Activated CD4-positive, alpha-beta memory T cell treated with anti-CD3 and anti-CD28 coated beads for 36 hours (primary cell): ENCODE measurements around the gene MAFF. TPM values are rescaled to one million over a fixed set of nuclear protein-coding genes. Genes with fewer than 3 reads are reported as not detected.
A peak's percentile ranks its signal among the peaks of the same experiment; 100 is the strongest.

ENCODE experiments used
- CTCF ChIA-PET: fragments of 350-600 bp; sonication (Branson Sonifier 250); formaldehyde crosslinking; loops from one replicate; lab custom pipeline; 2021; ENCODE audit warnings: antibody characterized with exemption, inconsistent platforms; lab: Charles Lee
- POLR2A ChIA-PET: fragments of 350-600 bp; sonication (Branson Sonifier 250); formaldehyde crosslinking; loops from one replicate; lab custom pipeline; 2021; ENCODE audit warnings: antibody characterized with exemption; lab: Charles Lee
- DNase-seq: peaks from one replicate; pipeline ENCODE4 v3.0.0-alpha.2; 2020
- H3K27ac Mint-ChIP-seq: one replicate; pipeline ENCODE4 v1.8.0; 2021; ENCODE audit warnings: mixed read lengths
- H3K27me3 Mint-ChIP-seq: one replicate; pipeline ENCODE4 v1.8.0; 2021; ENCODE audit warnings: mixed read lengths
- H3K36me3 Mint-ChIP-seq: one replicate; pipeline ENCODE4 v1.8.0; 2021; ENCODE audit warnings: mixed read lengths
- H3K4me1 Mint-ChIP-seq: one replicate; pipeline ENCODE4 v1.8.0; 2021; ENCODE audit warnings: low read depth, mixed read lengths
- H3K4me3 Mint-ChIP-seq: one replicate; pipeline ENCODE4 v1.8.0; 2021; ENCODE audit warnings: mild to moderate bottlenecking, mixed read lengths
- H3K9me3 Mint-ChIP-seq: one replicate; pipeline ENCODE4 v1.8.0; 2021; ENCODE audit warnings: mixed read lengths
- intact Hi-C: fragments of 100-400 bp; cut with micrococcal nuclease; formaldehyde crosslinking; loops from one replicate; pipeline ENCODE4 v1.15.1; 2023
- total RNA-seq, 2 experiments: library from RNA; stranded (reverse); gene quantifications; one replicate each; pipeline ENCODE4 v1.2.3, GENCODE V29; 2021

MAFF gene
- total RNA-seq, 2 experiments from 2014 or later: 15.5 to 15.9 TPM

GRCh38 chr22:38193580-38193979 is 8.2 kb upstream of the MAFF start:
- ChIA-PET POLR2A (no interaction called here), CTCF (interaction anchor here (0.9 kb wide), 1 partner anchor 79 kb away, joined by 7 read pairs; no protein-coding TSS in a partner anchor)
- Mint-ChIP-seq H3K27ac (no peak overlapping the region), H3K4me3 (no peak overlapping the region), H3K4me1 (peaks cover 3% of the 10 kb centered on the region), H3K9me3 (no peaks in the 10 kb centered on the region), H3K27me3 (peaks cover 3% of the 10 kb centered on the region), H3K36me3 (no peaks in the 10 kb centered on the region)
- intact Hi-C loops: no loop called here
- no peak for DNase-seq

- Mint-ChIP-seq H3K27me3 (peaks cover 3% of the 10 kb centered on the region), H3K36me3 (no peaks in the 10 kb centered on the region), H3K4me3 (no peak overlapping the region), H3K9me3 (no peaks in the 10 kb centered on the region), H3K27ac (no peak overlapping the region), H3K4me1 (peaks cover 19% of the 10 kb centered on the region)
- POLR2A ChIA-PET: interaction anchor here (0.6 kb wide), 1 partner anchor 43 kb away, joined by 3 read pairs; no protein-coding TSS in a partner anchor
- DNase-seq: no peak
- intact Hi-C loops: no loop called here
- CTCF ChIA-PET: no interaction called here
Measured at GRCh38 chr22:38196791-38197419, 4.9 kb upstream of the MAFF start.

- Mint-ChIP-seq H3K36me3 (no peaks in the 10 kb centered on the region), H3K9me3 (no peaks in the 10 kb centered on the region), H3K27ac (no peak overlapping the region), H3K27me3 (no peaks in the 10 kb centered on the region), H3K4me1 (peaks cover 37% of the 10 kb centered on the region), H3K4me3 (no peak overlapping the region)
- DNase-seq: no peak
- intact Hi-C loops: loop anchor here (5.0 kb wide), 1 partner anchor 117 kb away; the partner anchor contains the start of gene CSNK1E
- POLR2A ChIA-PET: interaction anchor here (0.6 kb wide), 1 partner anchor 641 kb away, joined by 3 read pairs; no protein-coding TSS in a partner anchor
- CTCF ChIA-PET: interaction anchor here (1.3 to 1.8 kb wide), 2 partner anchors 24 to 148 kb away, joined by 3 read pairs; no protein-coding TSS in a partner anchor
Measured at GRCh38 chr22:38199826-38200559, 1.8 kb upstream of the MAFF start.

- Mint-ChIP-seq H3K4me3 (peak overlapping the region; percentile 64), H3K4me1 (peaks cover 37% of the 10 kb centered on the region), H3K36me3 (no peaks in the 10 kb centered on the region), H3K27me3 (no peaks in the 10 kb centered on the region), H3K9me3 (no peaks in the 10 kb centered on the region), H3K27ac (peak overlapping the region; percentile 84)
- DNase-seq: no peak
- ChIA-PET POLR2A (interaction anchor here (1.0 to 1.9 kb wide), 5 partner anchors 14 to 553 kb away, joined by 3 to 10 read pairs (median 8); partner anchors contain the start of gene PLA2G6), CTCF (interaction anchor here (1.1 to 2.0 kb wide), 3 partner anchors 13 to 149 kb away, joined by 3 to 7 read pairs (median 4); no protein-coding TSS in a partner anchor)
- intact Hi-C loops: loop anchor here (1.0 to 5.0 kb wide), 2 partner anchors 20 to 116 kb away; partner anchors contain the start of genes CSNK1E and PLA2G6
Measured at GRCh38 chr22:38201371-38201710, 453 bp upstream of the MAFF start.

GRCh38 chr22:38202437-38203089 is 769 bp downstream of the MAFF start:
- peak overlapping the region; percentile 83 for H3K4me3 Mint-ChIP-seq
- peak overlapping the region; percentile 31 for H3K27ac Mint-ChIP-seq
- DNase-seq: peak; percentile 74
- intact Hi-C loops: loop anchor here (5.0 kb wide), 1 partner anchor 115 kb away; the partner anchor contains the start of gene CSNK1E
- POLR2A ChIA-PET: interaction anchor here (1.0 to 2.2 kb wide), 7 partner anchors 10 to 26 kb away, joined by 3 to 10 read pairs (median 5); partner anchors contain the start of gene PLA2G6
- no peaks in the 10 kb centered on the region for H3K27me3 Mint-ChIP-seq
- CTCF ChIA-PET: interaction anchor here (1.1 to 2.0 kb wide), 3 partner anchors 12 to 150 kb away, joined by 4 to 9 read pairs (median 7); no protein-coding TSS in a partner anchor
- H3K9me3 Mint-ChIP-seq: no peaks in the 10 kb centered on the region
- peaks cover 37% of the 10 kb centered on the region for H3K4me1 Mint-ChIP-seq
- no peaks in the 10 kb centered on the region for H3K36me3 Mint-ChIP-seq

- no peaks in the 10 kb centered on the region for H3K36me3 Mint-ChIP-seq
- H3K27me3 Mint-ChIP-seq: no peaks in the 10 kb centered on the region
- H3K27ac Mint-ChIP-seq: peak overlapping the region; percentile 31
- H3K9me3 Mint-ChIP-seq: no peaks in the 10 kb centered on the region
- DNase-seq: peak; percentile 62
- POLR2A ChIA-PET: interaction anchor here (1.0 to 2.2 kb wide), 4 partner anchors 9 to 23 kb away, joined by 3 to 10 read pairs (median 4); no protein-coding TSS in a partner anchor
- peak overlapping the region; percentile 83 for H3K4me3 Mint-ChIP-seq
- peaks cover 40% of the 10 kb centered on the region for H3K4me1 Mint-ChIP-seq
- CTCF ChIA-PET: interaction anchor here (1.2 to 1.6 kb wide), 4 partner anchors 11 to 150 kb away, joined by 3 to 9 read pairs (median 4); partner anchors contain the start of gene PICK1
- intact Hi-C loops: loop anchor here (5.0 kb wide), 1 partner anchor 114 kb away; the partner anchor contains the start of gene CSNK1E
Measured at GRCh38 chr22:38203090-38203810, 1.5 kb downstream of the MAFF start.

- H3K4me3 Mint-ChIP-seq: peak overlapping the region; percentile 83
- ChIA-PET POLR2A (interaction anchor here (1.5 to 2.2 kb wide), 3 partner anchors 8 to 15 kb away, joined by 3 to 10 read pairs (median 4); no protein-coding TSS in a partner anchor), CTCF (interaction anchor here (1.2 to 1.6 kb wide), 5 partner anchors 11 to 152 kb away, joined by 3 to 9 read pairs (median 4); partner anchors contain the start of gene PICK1)
- H3K27me3 Mint-ChIP-seq: no peaks in the 10 kb centered on the region
- H3K4me1 Mint-ChIP-seq: peaks cover 44% of the 10 kb centered on the region
- intact Hi-C loops: loop anchor here (5.0 kb wide), 1 partner anchor 113 kb away; the partner anchor contains the start of gene CSNK1E
- peak; percentile 43 for DNase-seq
- peak overlapping the region; percentile 31 for H3K27ac Mint-ChIP-seq
- no peaks in the 10 kb centered on the region for H3K36me3 Mint-ChIP-seq
- H3K9me3 Mint-ChIP-seq: no peaks in the 10 kb centered on the region
Measured at GRCh38 chr22:38203855-38204514, 2.2 kb downstream of the MAFF start.

- H3K4me1 Mint-ChIP-seq: peaks cover 40% of the 10 kb centered on the region
- no peaks in the 10 kb centered on the region for H3K9me3 Mint-ChIP-seq
- CTCF ChIA-PET: interaction anchor here (1.2 to 1.6 kb wide), 2 partner anchors 90 to 153 kb away, joined by 3 to 5 read pairs; no protein-coding TSS in a partner anchor
- intact Hi-C loops: loop anchor here (5.0 kb wide), 1 partner anchor 113 kb away; the partner anchor contains the start of gene CSNK1E
- H3K27ac Mint-ChIP-seq: peak overlapping the region; percentile 50
- POLR2A ChIA-PET: interaction anchor here (2.2 kb wide), 1 partner anchor 9 kb away, joined by 10 read pairs; no protein-coding TSS in a partner anchor
- H3K4me3 Mint-ChIP-seq: no peak overlapping the region
- no peaks in the 10 kb centered on the region for H3K27me3 Mint-ChIP-seq
- no peaks in the 10 kb centered on the region for H3K36me3 Mint-ChIP-seq
- DNase-seq: peak; percentile 42
Measured at GRCh38 chr22:38204784-38205183, 3.0 kb downstream of the MAFF start.

GRCh38 chr22:38205261-38206128 is 3.7 kb downstream of the MAFF start:
- H3K27ac Mint-ChIP-seq: no peak overlapping the region
- DNase-seq: no peak
- H3K4me1 Mint-ChIP-seq: peaks cover 45% of the 10 kb centered on the region
- H3K9me3 Mint-ChIP-seq: no peaks in the 10 kb centered on the region
- intact Hi-C loops: no loop called here
- no peaks in the 10 kb centered on the region for H3K27me3 Mint-ChIP-seq
- ChIA-PET CTCF (no interaction called here), POLR2A (no interaction called here)
- no peak overlapping the region for H3K4me3 Mint-ChIP-seq
- peaks cover 2% of the 10 kb centered on the region for H3K36me3 Mint-ChIP-seq
